PC-3 (cell line): Measurements from ENCODE around the gene CPT1A. TPM values are rescaled to one million over a fixed set of nuclear protein-coding genes. Genes with fewer than 3 reads are reported as not detected.

Experiments used
- ATAC-seq: fragments of 200-7000 bp; cut with Tn5 transposase; 2 replicates; pipeline ENCODE4 v1.9.1; 2020; ENCODE audit warnings: mild to moderate bottlenecking, moderate library complexity
- BruUV-seq: library from RNA; stranded (reverse); fragments of 400-500 nt; replicated peaks from 2 replicates; lab custom pipeline; 2021; lab: Mats Ljungman, UMichigan
- CTCF ChIA-PET: fragments of 300-600 bp; sonication (Branson Sonifier 250); formaldehyde crosslinking; loops from one replicate; lab custom pipeline; 2022; ENCODE audit warnings: antibody characterized with exemption; lab: Charles Lee
- POLR2A ChIA-PET: fragments of 300-600 bp; sonication (Branson Sonifier 250); formaldehyde crosslinking; loops from one replicate; lab custom pipeline; 2022; ENCODE audit warnings: antibody characterized with exemption; ENCODE audit not compliant: unreplicated experiment; lab: Charles Lee
- DNase-seq: peaks from one replicate; pipeline ENCODE4 v3.0.0-alpha.2; 2015
- H2AFZ ChIP-seq: fragments of 300-600 bp; sonication (generic); 2 replicates; pipeline ENCODE4 v1.6.0; 2016; ENCODE audit warnings: antibody characterized with exemption, low read length
- H3F3A ChIP-seq: fragments of 300-600 bp; sonication (generic); one replicate; pipeline ENCODE4 v1.6.0; 2017; ENCODE audit warnings: antibody characterized with exemption, low read length, control low read depth, mild to moderate bottlenecking; ENCODE audit not compliant: unreplicated experiment
- H3K27ac ChIP-seq: fragments of 300-600 bp; sonication (generic); 2 replicates; pipeline ENCODE4 v1.5.1; 2016; ENCODE audit warnings: mild to moderate bottlenecking, low read length
- H3K27me3 ChIP-seq: fragments of 300-600 bp; sonication (generic); 2 replicates; pipeline ENCODE4 v1.6.1; 2016; ENCODE audit warnings: low read length, mixed read lengths
- H3K36me3 ChIP-seq: fragments of 300-600 bp; sonication (generic); 2 replicates; pipeline ENCODE4 v1.6.1; 2016; ENCODE audit warnings: low read depth, mixed run types, low read length, mixed read lengths
- H3K4me1 ChIP-seq: fragments of 300-600 bp; sonication (generic); 2 replicates; pipeline ENCODE4 v1.5.1; 2016; ENCODE audit warnings: low read length; ENCODE audit not compliant: insufficient read depth
- H3K4me2 ChIP-seq: fragments of 300-600 bp; sonication (generic); 2 replicates; pipeline ENCODE4 v1.6.0; 2016; ENCODE audit warnings: low read length
- H3K4me3 ChIP-seq: fragments of 300-600 bp; sonication (generic); 2 replicates; pipeline ENCODE4 v1.5.1; 2016; ENCODE audit warnings: mild to moderate bottlenecking, low read length, mixed read lengths
- H3K79me2 ChIP-seq: fragments of 300-600 bp; sonication (generic); 2 replicates; pipeline ENCODE4 v1.6.1; 2017; ENCODE audit warnings: low read length, mixed read lengths
- H3K9ac ChIP-seq: fragments of 300-600 bp; sonication (generic); 2 replicates; pipeline ENCODE4 v1.6.0; 2016; ENCODE audit warnings: mild to moderate bottlenecking, low read length
- H3K9me2 ChIP-seq: fragments of 300-600 bp; sonication (generic); replicated peaks from 2 replicates; pipeline ENCODE4 v1.6.1; 2016; ENCODE audit warnings: mixed run types, low read length, mixed read lengths
- H3K9me3 ChIP-seq: fragments of 300-600 bp; sonication (generic); 2 replicates; pipeline ENCODE4 v1.6.1; 2016; ENCODE audit warnings: low read length, mixed read lengths
- H4K20me1 ChIP-seq: fragments of 300-600 bp; sonication (generic); 2 replicates; pipeline ENCODE4 v1.6.1; 2016; ENCODE audit warnings: low read length, mixed read lengths
- CTCF ChIP-seq: fragments of 300-600 bp; sonication (generic); conservative IDR thresholded peaks from 2 replicates; pipeline ENCODE4 v1.5.1; 2017; ENCODE audit warnings: antibody characterized with exemption, low read depth, mild to moderate bottlenecking, low read length
- EZH2 ChIP-seq: fragments of 300-600 bp; sonication (generic); IDR thresholded peaks from one replicate; pipeline ENCODE4 v1.6.1; 2017; ENCODE audit warnings: antibody characterized with exemption, mild to moderate bottlenecking, low read length; ENCODE audit not compliant: unreplicated experiment
- EZH2phosphoT487 ChIP-seq: fragments of 300-600 bp; sonication (generic); IDR thresholded peaks from 2 replicates; pipeline ENCODE4 v1.6.1; 2018; ENCODE audit warnings: mild to moderate bottlenecking, antibody characterized with exemption, low read length, borderline replicate concordance
- intact Hi-C: fragments of 100-400 bp; cut with micrococcal nuclease; formaldehyde crosslinking; loops from 2 replicates; pipeline ENCODE4 v1.9.0; 2023
- total RNA-seq: library from RNA; depleted of rRNA; stranded (reverse); fragments of >200 nt; gene quantifications from 2 replicates; pipeline ENCODE4 v1.2.3, GENCODE V29; 2014

Gene CPT1A
- total RNA-seq, 1 experiment from 2014 or later: 38.1 TPM

DNA sequence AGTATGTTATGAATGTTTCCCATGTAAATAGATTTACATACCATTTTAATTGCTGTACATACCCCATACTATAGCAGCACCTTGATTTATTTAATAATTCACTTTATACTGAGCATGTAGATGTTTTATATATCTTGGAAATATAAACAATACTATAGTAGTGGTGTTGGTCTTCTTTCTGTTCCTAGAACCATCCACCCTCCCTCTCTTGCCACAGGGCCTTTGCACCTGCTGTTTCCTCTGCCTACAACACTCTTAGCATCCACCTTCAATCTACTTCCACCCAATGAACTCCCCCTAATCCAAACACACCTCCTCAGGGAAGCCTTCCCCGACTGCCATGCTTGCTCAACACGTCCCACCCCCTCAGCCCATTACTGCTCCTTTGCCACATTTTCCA is 120.6 kb downstream of the CPT1A start:
- Histone ChIP-seq H3K4me1 (no peaks in the 10 kb centered on the region), H3K27me3 (no peaks in the 10 kb centered on the region; the same call in 1 of the 2 replicates), H3K9me2 (no peaks in the 10 kb centered on the region), H3K79me2 (no peaks in the 10 kb centered on the region), H2AFZ (no peak overlapping the region), H3K9me3 (no peaks in the 10 kb centered on the region), H4K20me1 (no peaks in the 10 kb centered on the region), H3K4me2 (no peak overlapping the region), H3K4me3 (no peak overlapping the region), H3K9ac (no peak overlapping the region), H3F3A (no peaks in the 10 kb centered on the region), H3K36me3 (no peaks in the 10 kb centered on the region), H3K27ac (no peak overlapping the region)
- no peak for ATAC-seq
- DNase-seq: no peak
- intact Hi-C loops: no loop called here
- CTCF ChIA-PET: no interaction called here
- BruUV-seq: no TSS peak
- POLR2A ChIA-PET: no interaction called here
- no peak for TF ChIP-seq EZH2phosphoT487
- TF ChIP-seq EZH2: no peak
- TF ChIP-seq CTCF: no peak

- Histone ChIP-seq H3K9me3 (no peaks in the 10 kb centered on the region), H2AFZ (no peak overlapping the region), H3K27ac (no peak overlapping the region), H3K4me2 (no peak overlapping the region), H4K20me1 (no peaks in the 10 kb centered on the region), H3K4me1 (no peaks in the 10 kb centered on the region), H3K27me3 (no peaks in the 10 kb centered on the region; the same call in 1 of the 2 replicates), H3F3A (no peaks in the 10 kb centered on the region), H3K36me3 (no peaks in the 10 kb centered on the region), H3K9ac (no peak overlapping the region), H3K4me3 (no peak overlapping the region), H3K9me2 (no peaks in the 10 kb centered on the region), H3K79me2 (no peaks in the 10 kb centered on the region)
- POLR2A ChIA-PET: no interaction called here
- CTCF ChIA-PET: no interaction called here
- ATAC-seq: no peak
- intact Hi-C loops: no loop called here
- TF ChIP-seq CTCF: no peak
- no peak for TF ChIP-seq EZH2
- TF ChIP-seq EZH2phosphoT487: no peak
- no peak for DNase-seq
- BruUV-seq: no TSS peak
Observed at GRCh38 chr11:68715456-68716122, 126.1 kb downstream of the CPT1A start.

DNA sequence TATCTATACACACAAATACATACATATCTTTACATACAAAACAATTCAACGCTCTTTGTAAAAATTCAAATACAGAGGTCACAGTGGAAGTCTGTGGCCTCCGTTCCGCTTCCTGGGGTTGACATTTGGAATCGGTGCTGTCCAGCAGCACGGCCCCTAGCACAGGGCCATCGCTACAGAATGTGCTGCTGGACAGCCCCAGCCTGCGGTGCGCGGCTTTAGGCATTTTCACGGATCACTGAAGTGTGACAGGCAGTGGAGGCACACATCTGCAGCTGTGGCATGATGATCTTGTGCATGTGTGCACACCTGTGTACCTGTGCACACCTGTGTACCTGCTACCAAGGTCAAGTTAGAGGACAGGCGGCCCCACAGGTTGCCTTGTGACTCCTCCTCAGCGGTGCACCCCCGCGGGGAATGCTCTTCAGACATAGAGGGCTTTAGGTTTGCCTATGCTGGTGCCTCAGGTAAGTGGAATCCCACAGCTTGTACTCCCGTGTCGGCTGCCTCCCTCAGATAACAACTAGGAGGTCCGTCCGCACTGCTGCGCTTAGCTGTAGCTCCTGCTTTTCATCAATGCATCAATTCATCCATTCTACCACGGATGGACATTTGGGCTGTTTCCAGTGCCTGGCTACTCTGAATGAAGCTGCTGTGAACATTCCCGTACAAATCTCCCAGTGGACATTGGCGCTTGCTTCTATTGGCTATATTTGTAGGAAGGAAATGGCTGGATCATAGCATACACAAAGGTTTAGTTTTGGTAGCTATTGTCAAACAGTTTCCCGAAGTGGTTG is 127.5 kb downstream of the CPT1A start:
- H3K4me3 ChIP-seq: no peak overlapping the region
- no peak overlapping the region for H3K27ac ChIP-seq
- TF ChIP-seq EZH2phosphoT487: no peak
- TF ChIP-seq CTCF: no peak
- no peak for TF ChIP-seq EZH2
- H2AFZ ChIP-seq: no peak overlapping the region
- H3K4me1 ChIP-seq: no peaks in the 10 kb centered on the region
- ChIA-PET POLR2A (no interaction called here), CTCF (no interaction called here)
- no peaks in the 10 kb centered on the region for H3K36me3 ChIP-seq
- H3K9ac ChIP-seq: no peak overlapping the region
- no peaks in the 10 kb centered on the region; the same call in 1 of the 2 replicates for H3K27me3 ChIP-seq
- intact Hi-C loops: no loop called here
- no peak for DNase-seq
- no peak overlapping the region for H3K4me2 ChIP-seq
- no peaks in the 10 kb centered on the region for H4K20me1 ChIP-seq
- no TSS peak for BruUV-seq
- H3K9me2 ChIP-seq: no peaks in the 10 kb centered on the region
- ATAC-seq: no peak
- H3F3A ChIP-seq: no peaks in the 10 kb centered on the region
- H3K79me2 ChIP-seq: no peaks in the 10 kb centered on the region
- no peaks in the 10 kb centered on the region for H3K9me3 ChIP-seq
